ENCODE results near the gene IFI27L1.

Gene IFI27L1

DNA sequence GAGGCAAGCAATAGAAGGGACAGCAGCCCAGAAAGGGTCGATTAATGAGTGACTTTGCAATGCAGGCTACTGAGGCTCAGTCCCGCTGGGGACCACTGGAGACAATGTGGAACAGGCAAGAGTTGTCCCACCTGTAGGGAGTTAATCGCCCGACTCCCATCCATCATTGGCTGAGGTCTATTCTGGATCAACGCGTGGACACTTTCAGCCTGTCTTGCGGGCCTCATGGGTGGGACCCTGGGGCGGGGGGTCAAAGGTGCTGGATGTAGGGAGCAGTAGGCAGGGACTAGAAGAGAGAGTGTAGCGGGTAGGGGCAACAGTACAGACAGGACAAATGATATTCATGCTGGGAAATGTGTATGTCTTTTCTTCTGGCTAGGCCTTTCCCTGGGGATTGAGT is 42.2 kb downstream of the IFI27L1 start:
- Histone ChIP-seq H3K9me2 (replicated peaks; ENCODE audit: low read depth, low read length) (no peaks in the 10 kb centered on the region), H3K27me3 (ENCODE audit: insufficient read depth, low read length, poor library complexity, severe bottlenecking) (no peaks in the 10 kb centered on the region), H3K4me2 (ENCODE audit: low read depth, low read length, poor library complexity, severe bottlenecking) (no peak overlapping the region), H3K9ac (ENCODE audit: low read depth, low read length, poor library complexity, severe bottlenecking) (no peak overlapping the region), H3K9me3 (ENCODE audit: insufficient read depth, low read depth, low read length) (no peaks in the 10 kb centered on the region), H3K4me1 (ENCODE audit: insufficient read depth, low read length, poor library complexity, severe bottlenecking) (no peaks in the 10 kb centered on the region), H3F3A (ENCODE audit: low read depth) (no peaks in the 10 kb centered on the region), H3K36me3 (ENCODE audit: insufficient read depth, low read length) (no peaks in the 10 kb centered on the region), H3K4me3 (ENCODE audit: low read length, poor library complexity, severe bottlenecking) (no peak overlapping the region), H4K20me1 (ENCODE audit: insufficient read depth, low read length, poor library complexity, severe bottlenecking) (no peaks in the 10 kb centered on the region), H2AFZ (ENCODE audit: low read length) (no peak overlapping the region), H3K79me2 (ENCODE audit: insufficient read depth, low read length) (no peaks in the 10 kb centered on the region)
- TF ChIP-seq, protein P1, sequence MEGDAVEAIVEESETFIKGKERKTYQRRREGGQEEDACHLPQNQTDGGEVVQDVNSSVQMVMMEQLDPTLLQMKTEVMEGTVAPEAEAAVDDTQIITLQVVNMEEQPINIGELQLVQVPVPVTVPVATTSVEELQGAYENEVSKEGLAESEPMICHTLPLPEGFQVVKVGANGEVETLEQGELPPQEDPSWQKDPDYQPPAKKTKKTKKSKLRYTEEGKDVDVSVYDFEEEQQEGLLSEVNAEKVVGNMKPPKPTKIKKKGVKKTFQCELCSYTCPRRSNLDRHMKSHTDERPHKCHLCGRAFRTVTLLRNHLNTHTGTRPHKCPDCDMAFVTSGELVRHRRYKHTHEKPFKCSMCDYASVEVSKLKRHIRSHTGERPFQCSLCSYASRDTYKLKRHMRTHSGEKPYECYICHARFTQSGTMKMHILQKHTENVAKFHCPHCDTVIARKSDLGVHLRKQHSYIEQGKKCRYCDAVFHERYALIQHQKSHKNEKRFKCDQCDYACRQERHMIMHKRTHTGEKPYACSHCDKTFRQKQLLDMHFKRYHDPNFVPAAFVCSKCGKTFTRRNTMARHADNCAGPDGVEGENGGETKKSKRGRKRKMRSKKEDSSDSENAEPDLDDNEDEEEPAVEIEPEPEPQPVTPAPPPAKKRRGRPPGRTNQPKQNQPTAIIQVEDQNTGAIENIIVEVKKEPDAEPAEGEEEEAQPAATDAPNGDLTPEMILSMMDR (conservative IDR thresholded peaks at IDR 0.05; ENCODE audit: low read length): no peak
- TF ChIP-seq EZH2phosphoT487 (IDR thresholded peaks at IDR 0.05; ENCODE audit: borderline replicate concordance): no peak

DNA sequence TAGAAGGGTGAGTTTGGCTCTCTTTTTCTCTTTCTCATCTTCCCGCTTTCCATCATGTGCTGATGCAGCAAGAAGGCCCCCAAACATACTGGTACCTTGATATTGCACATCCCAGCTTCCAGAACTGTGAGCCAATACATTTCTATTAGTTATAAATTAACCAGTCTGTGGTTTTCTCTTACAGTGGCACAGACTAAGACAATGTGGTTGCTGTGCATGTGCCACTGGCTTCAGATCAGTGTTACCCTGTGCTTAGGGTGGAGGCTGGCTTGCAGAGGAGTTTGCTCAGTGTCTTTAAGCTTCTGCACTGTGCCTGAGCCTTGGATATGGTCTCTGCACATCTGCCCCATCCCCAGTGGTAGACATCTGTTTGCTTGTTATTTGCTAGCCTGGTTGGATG is 42.8 kb downstream of the IFI27L1 start:
- Histone ChIP-seq H2AFZ (ENCODE audit: low read length) (no peak overlapping the region), H4K20me1 (ENCODE audit: insufficient read depth, low read length, poor library complexity, severe bottlenecking) (no peaks in the 10 kb centered on the region), H3K79me2 (ENCODE audit: insufficient read depth, low read length) (no peaks in the 10 kb centered on the region), H3K9ac (ENCODE audit: low read depth, low read length, poor library complexity, severe bottlenecking) (no peak overlapping the region), H3K4me1 (ENCODE audit: insufficient read depth, low read length, poor library complexity, severe bottlenecking) (no peaks in the 10 kb centered on the region), H3K27me3 (ENCODE audit: insufficient read depth, low read length, poor library complexity, severe bottlenecking) (no peaks in the 10 kb centered on the region), H3K36me3 (ENCODE audit: insufficient read depth, low read length) (no peaks in the 10 kb centered on the region), H3K4me2 (ENCODE audit: low read depth, low read length, poor library complexity, severe bottlenecking) (no peak overlapping the region), H3K9me3 (ENCODE audit: insufficient read depth, low read depth, low read length) (no peaks in the 10 kb centered on the region), H3F3A (ENCODE audit: low read depth) (no peaks in the 10 kb centered on the region), H3K4me3 (ENCODE audit: low read length, poor library complexity, severe bottlenecking) (no peak overlapping the region), H3K9me2 (replicated peaks; ENCODE audit: low read depth, low read length) (no peaks in the 10 kb centered on the region)
- TF ChIP-seq EZH2phosphoT487 (IDR thresholded peaks at IDR 0.05; ENCODE audit: borderline replicate concordance): no peak
- TF ChIP-seq, protein P1 (conservative IDR thresholded peaks at IDR 0.05; ENCODE audit: low read length): no peak

DNA sequence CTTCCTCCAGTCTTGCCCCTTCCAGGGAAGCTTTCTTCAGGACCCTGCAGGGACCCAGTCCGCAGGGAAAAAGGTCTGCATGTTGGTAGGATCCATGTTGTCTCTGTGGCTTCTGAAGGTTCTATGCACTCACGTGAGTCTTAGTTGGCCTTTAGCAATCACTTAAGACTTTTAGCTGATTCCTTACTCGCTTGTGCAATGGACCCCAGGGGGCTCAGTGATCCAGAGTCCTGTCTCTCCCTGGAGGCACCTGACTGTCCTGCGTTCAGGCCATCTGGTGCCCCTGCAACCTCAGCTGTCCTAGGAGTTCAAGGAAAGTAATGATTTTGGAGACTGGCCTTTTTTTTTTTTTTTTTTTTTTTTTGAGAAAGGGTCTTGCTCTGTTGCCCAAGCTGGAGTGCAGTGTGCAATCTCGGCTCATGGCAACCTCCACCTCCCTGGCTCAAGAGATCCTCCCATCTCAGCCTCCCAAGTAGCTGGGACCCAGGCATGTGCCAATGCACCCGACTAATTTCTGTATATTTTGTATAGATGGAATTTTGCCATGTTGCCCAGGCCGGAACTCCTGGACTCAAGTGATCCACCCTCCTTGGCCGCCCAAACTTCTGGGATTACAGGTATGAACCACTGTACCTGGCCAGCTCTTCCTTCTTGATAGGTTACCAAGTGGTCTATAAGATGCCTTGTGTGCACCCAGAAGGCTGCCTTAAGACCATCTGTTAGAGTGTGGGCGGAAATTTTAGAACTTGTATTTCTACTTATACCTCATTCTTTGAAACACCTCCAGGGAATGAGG is 43.7 kb downstream of the IFI27L1 start:
- Histone ChIP-seq H3K9me2 (replicated peaks; ENCODE audit: low read depth, low read length) (no peaks in the 10 kb centered on the region), H3F3A (ENCODE audit: low read depth) (no peaks in the 10 kb centered on the region), H4K20me1 (ENCODE audit: insufficient read depth, low read length, poor library complexity, severe bottlenecking) (no peaks in the 10 kb centered on the region), H3K9me3 (ENCODE audit: insufficient read depth, low read depth, low read length) (no peaks in the 10 kb centered on the region), H2AFZ (ENCODE audit: low read length) (no peak overlapping the region), H3K79me2 (ENCODE audit: insufficient read depth, low read length) (no peaks in the 10 kb centered on the region), H3K4me2 (ENCODE audit: low read depth, low read length, poor library complexity, severe bottlenecking) (no peak overlapping the region), H3K36me3 (ENCODE audit: insufficient read depth, low read length) (no peaks in the 10 kb centered on the region), H3K9ac (ENCODE audit: low read depth, low read length, poor library complexity, severe bottlenecking) (no peak overlapping the region), H3K4me3 (ENCODE audit: low read length, poor library complexity, severe bottlenecking) (no peak overlapping the region), H3K27me3 (ENCODE audit: insufficient read depth, low read length, poor library complexity, severe bottlenecking) (no peaks in the 10 kb centered on the region), H3K4me1 (ENCODE audit: insufficient read depth, low read length, poor library complexity, severe bottlenecking) (peaks cover 3% of the 10 kb centered on the region)
- TF ChIP-seq, protein P1 (conservative IDR thresholded peaks at IDR 0.05; ENCODE audit: low read length): no peak

Data from Loucy (cell line).